Measurements from ENCODE around the gene ARHGAP1.

ARHGAP1 gene

GRCh38 chr11:46695345-46696211 is 4.8 kb downstream of the ARHGAP1 start:
- H3K4me3 ChIP-seq (ENCODE audit: low read depth, low read length), result no peak overlapping the region

DNA sequence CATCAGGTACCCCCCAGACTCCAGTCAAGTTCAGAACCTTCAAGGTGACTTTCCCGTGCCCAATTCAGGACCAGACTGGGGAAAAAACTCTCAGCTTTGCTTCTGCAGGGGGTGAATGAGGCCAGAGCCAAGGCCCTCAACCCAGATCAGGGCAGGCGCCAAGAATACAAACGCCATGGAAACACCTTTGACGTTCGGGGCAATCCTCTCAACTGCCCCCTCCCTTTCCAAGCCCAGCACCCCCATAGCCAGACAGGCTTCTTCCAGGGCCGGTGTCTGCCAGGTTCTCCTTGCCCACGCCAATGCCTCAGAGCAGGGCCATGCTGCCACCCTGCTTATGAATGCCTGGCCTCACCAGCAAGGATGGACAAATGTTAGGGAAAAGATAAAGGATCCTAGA is 5.8 kb downstream of the ARHGAP1 start:
- no peak overlapping the region for H3K4me3 ChIP-seq (ENCODE audit: low read depth, low read length)

DNA sequence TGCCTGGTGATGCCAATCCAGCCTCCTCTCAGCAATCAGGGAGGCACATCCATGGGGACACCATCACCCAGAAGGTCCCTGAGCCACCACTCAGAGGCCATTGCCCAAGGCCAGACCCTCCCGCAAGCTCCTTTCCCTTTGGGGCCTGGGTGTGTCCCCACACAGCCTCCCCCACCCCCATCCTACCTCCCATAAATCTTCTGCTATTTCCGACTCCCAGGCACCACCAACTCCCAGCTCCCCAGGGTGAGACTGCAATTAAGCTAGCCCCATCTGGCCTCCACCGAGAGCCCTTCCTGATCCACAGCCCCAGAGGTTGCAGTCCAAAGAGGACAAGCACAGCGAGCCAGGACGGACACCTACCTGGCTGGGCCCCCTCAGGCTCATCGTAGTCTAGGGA is 6.3 kb downstream of the ARHGAP1 start:
- no peak overlapping the region for H3K4me3 ChIP-seq (ENCODE audit: low read depth, low read length)

DNA sequence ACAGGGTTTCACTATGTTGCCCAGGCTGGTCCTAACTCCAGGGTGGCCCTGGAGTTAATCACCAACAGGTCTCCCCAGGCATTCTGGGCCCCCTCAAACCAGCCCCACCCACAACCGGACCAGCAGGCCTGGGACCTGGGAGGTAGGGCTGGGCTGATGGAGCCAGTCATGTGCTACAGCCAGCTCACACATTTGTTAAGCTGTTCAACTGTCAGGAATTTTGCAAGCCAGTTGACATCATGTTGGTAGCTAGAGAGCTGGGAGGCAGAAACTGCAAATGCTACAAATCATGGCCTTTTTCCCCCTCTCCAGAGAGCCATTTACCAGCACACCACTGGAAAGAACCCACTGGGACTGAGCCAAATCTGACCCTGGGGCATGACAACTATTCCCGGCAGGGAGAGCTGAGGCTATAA is 6.8 kb downstream of the ARHGAP1 start:
- no peak overlapping the region for H3K4me3 ChIP-seq (ENCODE audit: low read depth, low read length)

GRCh38 chr11:46692450-46692849 is 8.0 kb downstream of the ARHGAP1 start:
- H3K4me3 ChIP-seq (ENCODE audit: low read depth, low read length), result no peak overlapping the region

GRCh38 chr11:46690702-46691101 is 9.7 kb downstream of the ARHGAP1 start:
- no peak overlapping the region for H3K4me3 ChIP-seq (ENCODE audit: low read depth, low read length)

DNA sequence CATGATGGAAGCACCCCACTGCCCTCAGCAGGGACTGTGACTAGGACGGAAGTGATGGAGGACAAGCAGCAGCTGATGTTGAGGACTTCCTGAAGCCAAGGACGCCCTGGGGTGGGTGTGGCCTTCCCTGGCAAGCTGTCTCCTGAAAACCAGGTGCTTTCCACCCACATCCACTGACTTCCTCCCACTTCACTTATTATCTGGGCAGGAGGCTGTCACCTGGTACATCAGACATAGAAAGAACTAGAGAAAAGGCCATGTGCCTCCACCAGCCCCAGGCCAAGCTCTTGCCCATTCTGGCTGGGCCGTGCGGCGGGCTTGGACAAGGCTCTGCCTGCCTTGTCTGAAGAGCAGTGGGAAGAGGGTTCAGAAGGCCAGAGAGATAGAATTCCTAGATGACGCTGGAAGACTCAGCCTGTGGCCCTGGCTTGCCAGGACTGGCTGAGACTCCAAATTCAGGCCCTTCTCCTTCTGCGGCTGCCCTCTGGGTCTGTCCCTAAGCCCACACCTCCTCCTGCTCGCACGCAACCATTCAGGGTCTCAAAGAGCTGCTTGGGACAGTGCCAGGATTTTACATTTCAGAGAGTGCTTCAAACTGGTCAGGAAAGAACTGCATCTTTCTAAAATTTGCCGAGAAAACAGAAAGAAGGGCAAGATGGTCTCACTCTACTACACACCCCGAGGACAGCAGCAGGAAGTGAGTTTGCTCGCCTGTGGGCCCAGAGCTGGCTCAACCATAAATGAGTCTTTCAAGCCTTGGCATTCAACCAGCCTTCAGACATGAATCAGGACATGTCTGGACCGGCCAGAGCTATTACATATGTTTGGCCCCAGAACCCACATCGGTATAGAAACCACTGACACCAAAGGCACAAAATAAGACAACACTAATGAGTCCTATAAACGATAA is 13.3 kb downstream of the ARHGAP1 start:
- H3K4me3 ChIP-seq (ENCODE audit: low read depth, low read length), result no peak overlapping the region

- H3K4me3 ChIP-seq (ENCODE audit: low read depth, low read length), result no peak overlapping the region
Measured at GRCh38 chr11:46684367-46684766, 16.1 kb downstream of the ARHGAP1 start.

- no peak overlapping the region for H3K4me3 ChIP-seq (ENCODE audit: low read depth, low read length)
Measured at GRCh38 chr11:46682773-46683752, 17.4 kb downstream of the ARHGAP1 start.

GRCh38 chr11:46681814-46682213 is 18.6 kb downstream of the ARHGAP1 start:
- no peak overlapping the region for H3K4me3 ChIP-seq (ENCODE audit: low read depth, low read length)

DNA sequence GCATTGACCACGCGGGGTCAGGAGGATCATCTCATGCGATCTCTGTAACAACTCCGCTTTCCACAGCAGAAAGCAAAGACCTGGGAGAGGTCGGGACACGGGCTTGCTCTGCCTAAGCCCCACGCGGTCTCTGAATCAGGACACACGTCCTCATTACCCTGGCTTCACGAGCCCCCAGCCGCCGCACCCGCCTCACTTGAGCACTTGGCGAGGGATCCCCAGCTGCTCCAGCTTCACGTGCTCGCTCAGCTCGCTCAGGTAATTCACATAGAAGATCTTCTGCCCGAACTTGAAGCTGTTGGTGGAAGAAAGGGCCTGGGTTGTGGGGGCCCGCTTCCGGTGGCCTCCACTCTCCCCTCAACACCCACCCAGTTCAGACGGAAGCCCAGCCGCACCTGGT is 19.6 kb downstream of the ARHGAP1 start:
- H3K4me3 ChIP-seq (ENCODE audit: low read depth, low read length), result no peak overlapping the region

DNA sequence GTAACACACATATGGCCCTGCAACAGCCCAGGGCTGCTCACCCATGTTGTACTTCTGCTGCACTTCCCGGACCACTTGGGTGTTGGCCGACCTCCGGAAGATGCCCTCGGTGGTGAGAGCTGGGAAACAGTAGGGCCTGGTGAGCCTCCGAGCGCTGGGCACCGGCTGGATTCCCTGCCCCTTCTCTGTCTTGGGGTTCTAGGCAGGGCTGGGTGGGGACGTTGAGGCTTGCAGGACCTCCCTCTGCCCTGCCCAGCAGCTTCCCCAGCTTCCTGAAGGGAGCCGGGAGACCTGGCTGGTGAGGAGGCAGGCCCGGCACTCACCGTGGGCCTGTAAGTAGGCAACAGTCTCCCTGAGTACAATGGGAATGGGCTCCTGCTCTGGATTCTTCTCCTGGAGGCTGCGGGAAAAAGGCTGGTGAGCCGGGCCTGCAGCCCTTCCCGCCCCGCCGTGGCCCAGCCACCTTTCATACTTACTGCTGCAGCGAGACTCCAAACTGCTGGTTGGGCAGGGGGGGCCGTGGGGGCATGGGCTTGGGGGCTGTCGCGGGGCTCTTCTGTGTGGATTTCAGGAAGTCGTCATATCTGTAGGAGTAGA is 20.2 kb downstream of the ARHGAP1 start:
- H3K4me3 ChIP-seq (ENCODE audit: low read depth, low read length), result no peak overlapping the region

GRCh38 chr11:46679241-46680163 is 20.9 kb downstream of the ARHGAP1 start:
- no peak overlapping the region for H3K4me3 ChIP-seq (ENCODE audit: low read depth, low read length)

GRCh38 chr11:46678741-46679130 is 21.7 kb downstream of the ARHGAP1 start:
- H3K4me3 ChIP-seq (ENCODE audit: low read depth, low read length), result no peak overlapping the region

- no peak overlapping the region for H3K4me3 ChIP-seq (ENCODE audit: low read depth, low read length)
Measured at GRCh38 chr11:46677991-46678740, 22.3 kb downstream of the ARHGAP1 start.

DNA sequence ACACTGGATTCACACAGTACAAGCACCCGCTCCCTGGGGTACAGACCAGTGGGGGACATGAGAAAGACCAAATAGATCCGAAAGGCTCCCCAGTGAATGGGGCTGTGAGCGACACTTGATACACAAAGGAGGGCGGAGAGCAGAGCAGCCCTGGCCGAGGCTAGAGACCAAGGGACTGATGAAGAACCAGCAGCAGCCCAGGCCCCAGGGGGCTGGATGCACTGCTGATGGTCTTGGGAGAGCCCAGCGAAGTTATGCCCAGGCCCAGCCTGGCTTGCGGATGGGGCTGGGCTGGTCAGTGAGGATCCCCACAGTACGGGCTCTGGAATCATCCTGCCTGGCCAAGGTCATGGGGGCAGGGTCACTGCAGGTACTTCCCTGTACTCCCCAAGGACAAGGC is 23.2 kb downstream of the ARHGAP1 start:
- H3K4me3 ChIP-seq (ENCODE audit: low read depth, low read length), result no peak overlapping the region

GRCh38 chr11:46676436-46677158 is 23.8 kb downstream of the ARHGAP1 start:
- H3K4me3 ChIP-seq (ENCODE audit: low read depth, low read length), result no peak overlapping the region

GRCh38 chr11:46675949-46676348 is 24.5 kb downstream of the ARHGAP1 start:
- no peak overlapping the region for H3K4me3 ChIP-seq (ENCODE audit: low read depth, low read length)
